ENCODE data around the gene POM121C.
"Not testable (repeated sequence)": the region's sequence is repeated elsewhere in the genome, so short reads cannot be mapped to it uniquely, and the experiment has no call there.

DNA sequence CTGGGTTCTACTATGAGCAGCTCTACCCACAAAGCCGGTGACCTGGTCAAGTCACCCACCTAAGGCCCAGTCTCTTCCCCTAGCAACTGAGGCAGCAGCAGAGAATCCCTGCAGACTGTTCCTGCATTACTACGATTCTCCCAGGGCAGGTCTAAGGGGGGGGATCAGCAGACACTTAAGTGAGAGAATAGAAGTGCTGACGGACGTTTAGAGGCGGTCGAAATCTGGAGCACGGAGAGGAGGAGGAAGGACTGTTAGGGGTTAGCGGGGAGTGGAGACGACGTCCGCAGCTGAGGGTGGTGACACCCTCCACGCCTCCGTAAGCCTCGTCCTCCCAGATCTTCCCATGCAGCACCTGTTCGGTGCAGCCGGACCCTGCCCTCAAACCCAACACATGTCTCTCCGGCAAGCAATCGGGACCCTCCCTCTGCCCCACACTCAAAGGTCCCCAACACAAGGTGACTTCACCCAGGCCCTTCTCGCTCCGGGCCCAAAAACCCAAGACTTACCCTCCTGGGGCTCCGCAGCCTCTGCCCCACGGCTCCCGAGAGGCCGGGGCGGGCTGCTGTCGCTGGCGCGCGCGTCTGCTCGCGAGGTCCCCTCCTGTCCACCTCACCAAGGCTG lies 632 bp downstream of the POM121C start:
- TF ChIP-seq, protein P1, sequence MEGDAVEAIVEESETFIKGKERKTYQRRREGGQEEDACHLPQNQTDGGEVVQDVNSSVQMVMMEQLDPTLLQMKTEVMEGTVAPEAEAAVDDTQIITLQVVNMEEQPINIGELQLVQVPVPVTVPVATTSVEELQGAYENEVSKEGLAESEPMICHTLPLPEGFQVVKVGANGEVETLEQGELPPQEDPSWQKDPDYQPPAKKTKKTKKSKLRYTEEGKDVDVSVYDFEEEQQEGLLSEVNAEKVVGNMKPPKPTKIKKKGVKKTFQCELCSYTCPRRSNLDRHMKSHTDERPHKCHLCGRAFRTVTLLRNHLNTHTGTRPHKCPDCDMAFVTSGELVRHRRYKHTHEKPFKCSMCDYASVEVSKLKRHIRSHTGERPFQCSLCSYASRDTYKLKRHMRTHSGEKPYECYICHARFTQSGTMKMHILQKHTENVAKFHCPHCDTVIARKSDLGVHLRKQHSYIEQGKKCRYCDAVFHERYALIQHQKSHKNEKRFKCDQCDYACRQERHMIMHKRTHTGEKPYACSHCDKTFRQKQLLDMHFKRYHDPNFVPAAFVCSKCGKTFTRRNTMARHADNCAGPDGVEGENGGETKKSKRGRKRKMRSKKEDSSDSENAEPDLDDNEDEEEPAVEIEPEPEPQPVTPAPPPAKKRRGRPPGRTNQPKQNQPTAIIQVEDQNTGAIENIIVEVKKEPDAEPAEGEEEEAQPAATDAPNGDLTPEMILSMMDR (IDR thresholded peaks at IDR 0.05 in 8 of 11, conservative IDR thresholded peaks at IDR 0.05 in 3 of 11) = not testable (repeated sequence)
- TF ChIP-seq POLR2AphosphoS5, POLR2A (IDR thresholded peaks at IDR 0.05): not testable (repeated sequence)
